ENCODE results near the gene CSMD2. TPM values are rescaled to one million over a fixed set of nuclear protein-coding genes. Genes with fewer than 3 reads are reported as not detected.

Gene CSMD2
- total and polyA plus RNA-seq, 2 of the 4 experiments (the other 2 are of a cell fraction): under 0.01 to 0.36 TPM

DNA sequence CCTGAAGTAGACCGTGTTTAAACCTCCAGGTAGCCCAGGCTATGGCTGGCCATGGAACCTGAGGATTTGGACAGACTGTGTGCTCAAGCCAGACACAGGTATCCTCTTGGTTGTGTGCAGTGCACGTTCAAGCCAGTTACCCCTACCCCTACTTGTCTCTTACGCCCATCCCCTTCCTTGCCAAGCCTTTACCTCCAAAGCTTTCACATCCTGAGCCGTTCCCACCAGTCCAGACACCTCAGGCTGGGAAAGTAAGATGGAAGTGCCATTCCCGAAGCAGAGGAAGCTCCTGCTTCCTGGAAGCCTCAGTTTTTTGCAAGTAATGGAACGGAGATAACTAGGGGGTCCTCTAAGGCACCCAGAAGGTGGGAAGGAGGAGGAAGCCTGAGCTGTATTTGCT lies 342.6 kb downstream of the CSMD2 start:
- no TSS peak for BruUV-seq (replicated peaks)
- TF ChIP-seq RFX5 (IDR thresholded peaks at IDR 0.05; ENCODE audit: low read depth, low read length) (no peak), NFE2L2 (IDR thresholded peaks at IDR 0.05; ENCODE audit: low read depth, low read length) (no peak), MXI1 (IDR thresholded peaks at IDR 0.05; ENCODE audit: borderline replicate concordance, low read depth, low read length) (no peak), POLR2A (IDR thresholded peaks at IDR 0.05; ENCODE audit: low read depth, low read length) (no peak), CEBPB (IDR thresholded peaks at IDR 0.05; ENCODE audit: low read depth, low read length) (no peak), BHLHE40 (IDR thresholded peaks at IDR 0.05; ENCODE audit: low read depth, low read length) (no peak), RAD21 (IDR thresholded peaks at IDR 0.05; ENCODE audit: low read length) (no peak), RCOR1 (IDR thresholded peaks at IDR 0.05; ENCODE audit: insufficient replicate concordance, low read length) (no peak), FOS (IDR thresholded peaks at IDR 0.05; ENCODE audit: low read depth, low read length) (no peak), USF2 (IDR thresholded peaks at IDR 0.05; ENCODE audit: low read depth, low read length) (no peak), ELK1 (IDR thresholded peaks at IDR 0.05; ENCODE audit: borderline replicate concordance, low read depth, low read length) (no peak)
- Histone ChIP-seq H3K14ac (replicated peaks; ENCODE audit: low read depth, low read length) (no peak overlapping the region), H4K91ac (ENCODE audit: insufficient read depth, low read depth, low read length) (no peak overlapping the region), H3K9me3 (ENCODE audit: control insufficient read depth, insufficient read depth, low read length) (peaks cover 43% of the 10 kb centered on the region), H3K27me3 (ENCODE audit: control insufficient read depth, insufficient read depth, low read length) (no peaks in the 10 kb centered on the region), H3K18ac (ENCODE audit: low read depth, low read length) (no peak overlapping the region), H2AK5ac (ENCODE audit: low read depth, low read length) (no peak overlapping the region), H3K4ac (ENCODE audit: low read depth, low read length) (no peak overlapping the region), H3K27ac (ENCODE audit: insufficient read depth, low read length) (no peak overlapping the region), H3K9me1 (ENCODE audit: insufficient read depth, low read length) (no peaks in the 10 kb centered on the region), H4K8ac (ENCODE audit: low read depth in 2 of 2, low read length in 2 of 2) (no peak overlapping the region), H2AFZ (replicated peaks; ENCODE audit: low read length, poor library complexity) (no peak overlapping the region), H3K79me1 (ENCODE audit: low read depth in 1 of 2, low read length in 2 of 2) (no peaks in the 10 kb centered on the region), H3K4me2 (ENCODE audit: low read depth, low read length) (no peak overlapping the region), H3K56ac (ENCODE audit: extremely low read depth, insufficient read depth, low read length) (no peak overlapping the region), H2AK9ac (replicated peaks; ENCODE audit: low read depth, low read length, poor library complexity) (no peak overlapping the region), H3K9ac (ENCODE audit: low read depth, low read length) (no peak overlapping the region), H4K20me1 (ENCODE audit: insufficient read depth, low read length) (no peaks in the 10 kb centered on the region), H2BK20ac (ENCODE audit: low read depth, low read length) (no peak overlapping the region), H2BK5ac (ENCODE audit: low read depth, low read length, poor library complexity, severe bottlenecking) (no peak overlapping the region), H2BK15ac (ENCODE audit: low read depth, low read length) (no peak overlapping the region), H2BK120ac (ENCODE audit: low read depth, low read length) (no peak overlapping the region), H4K5ac (ENCODE audit: low read depth, low read length) (no peak overlapping the region), H3K4me1 (ENCODE audit: control insufficient read depth, insufficient read depth, low read length) (no peaks in the 10 kb centered on the region), H3K23ac (ENCODE audit: low read depth, low read length) (no peak overlapping the region), H3K36me3 (ENCODE audit: control insufficient read depth, insufficient read depth, low read length) (no peaks in the 10 kb centered on the region), H3K4me3 (ENCODE audit: insufficient read depth, low read depth, low read length) (no peak overlapping the region)
- WGBS, 2 experiments (ENCODE audit: extremely low coverage in 2 of 2, insufficient read length in 1 of 2): 20% methylated on average over 1 of the region's 6 CpGs; no CpG with 5 or more reads in 1 of the 2 experiments
- dilution Hi-C loops (cut with HindIII; ENCODE audit: low sequenced_read_pairs, unreplicated experiment): no loop called here
- in situ Hi-C loops (cut with MboI; ENCODE audit: low sequenced_read_pairs): no loop called here
- ChIA-PET POLR2A (ENCODE audit: unreplicated experiment) (no interaction called here), CTCF (no interaction called here)
- ATAC-seq (ENCODE audit: low read depth) (no peak), DNase-seq (no peak)
- intact Hi-C loops (cut with micrococcal nuclease): no loop called here
